HepG2 (cell line): ENCODE results near the gene NFIL3. TPM values are rescaled to one million over a fixed set of nuclear protein-coding genes. Genes with fewer than 3 reads are reported as not detected.

Experiments used
- ETV5 ChIP-seq: IDR thresholded peaks from 2 replicates; pipeline ENCODE4 v1.6.1; 2018; ENCODE audit warnings: missing biosample characterization, missing genetic modification reagents, inconsistent platforms, borderline replicate concordance
- FOXO1 ChIP-seq: sonication (generic); formaldehyde crosslinking; IDR thresholded peaks from 2 replicates; pipeline ENCODE4 v1.4.0; 2020; ENCODE audit warnings: missing genetic modification reagents
- HMG20A ChIP-seq: IDR thresholded peaks from 2 replicates; pipeline ENCODE4 v1.6.1; 2016; ENCODE audit warnings: borderline replicate concordance
- IKZF4 ChIP-seq: sonication (generic); formaldehyde crosslinking; IDR thresholded peaks from 2 replicates; pipeline ENCODE4 v1.5.1; 2020; ENCODE audit warnings: borderline replicate concordance, mild to moderate bottlenecking, low read depth, missing genetic modification reagents; ENCODE audit errors: not compliant biosample characterization
- JARID2 ChIP-seq: sonication (generic); formaldehyde crosslinking; IDR thresholded peaks from 2 replicates; pipeline ENCODE4 v1.8.1; 2023; ENCODE audit warnings: missing genetic modification reagents, inconsistent platforms; ENCODE audit not compliant: insufficient replicate concordance
- KLF9 ChIP-seq: IDR thresholded peaks from 2 replicates; pipeline ENCODE4 v1.6.1; 2016; ENCODE audit warnings: low read depth
- KMT2A ChIP-seq: sonication (generic); formaldehyde crosslinking; IDR thresholded peaks from 2 replicates; pipeline ENCODE4 v1.4.0; 2020; ENCODE audit warnings: missing genetic modification reagents
- PHF20 ChIP-seq: sonication (generic); formaldehyde crosslinking; IDR thresholded peaks from 2 replicates; pipeline ENCODE4 v1.5.0; 2020; ENCODE audit warnings: mild to moderate bottlenecking, missing genetic modification reagents
- POLR2AphosphoS5 ChIP-seq: IDR thresholded peaks from 2 replicates; pipeline ENCODE4 v1.6.1; 2012; ENCODE audit warnings: low read depth, low read length
- RBAK ChIP-seq: sonication (generic); formaldehyde crosslinking; IDR thresholded peaks from 2 replicates; pipeline ENCODE4 v1.5.1; 2020; ENCODE audit warnings: mild to moderate bottlenecking, missing genetic modification reagents
- RFX1 ChIP-seq: fragments of 450-650 bp; IDR thresholded peaks from 2 replicates; pipeline ENCODE4 v1.6.1; 2017
- RFX3 ChIP-seq: IDR thresholded peaks from 2 replicates; pipeline ENCODE4 v1.6.1; 2016; ENCODE audit warnings: missing biosample characterization, missing genetic modification reagents
- TBP ChIP-seq: sonication (generic); formaldehyde crosslinking; IDR thresholded peaks from 2 replicates; pipeline ENCODE4 v1.5.0; 2020; ENCODE audit warnings: missing genetic modification reagents
- TP53 ChIP-seq: sonication (generic); formaldehyde crosslinking; conservative IDR thresholded peaks from 2 replicates; pipeline ENCODE4 v1.4.0; 2020; ENCODE audit warnings: missing genetic modification reagents
- ZBTB3 ChIP-seq: sonication (generic); formaldehyde crosslinking; IDR thresholded peaks from 2 replicates; pipeline ENCODE4 v1.4.0; 2020; ENCODE audit warnings: low read depth, mild to moderate bottlenecking, moderate library complexity, missing genetic modification reagents, borderline replicate concordance
- ZFP1 ChIP-seq: IDR thresholded peaks from 2 replicates; pipeline ENCODE4 v1.6.1; 2016
- ZIK1 ChIP-seq: sonication (generic); formaldehyde crosslinking; IDR thresholded peaks from 2 replicates; pipeline ENCODE4 v1.5.0; 2020; ENCODE audit warnings: mild to moderate bottlenecking, low read depth, missing genetic modification reagents, borderline replicate concordance
- ZNF121 ChIP-seq: sonication (generic); formaldehyde crosslinking; IDR thresholded peaks from 2 replicates; pipeline ENCODE4 v1.5.0; 2020; ENCODE audit warnings: mild to moderate bottlenecking, missing genetic modification reagents
- ZNF207 ChIP-seq: fragments of 450-650 bp; IDR thresholded peaks from 2 replicates; pipeline ENCODE4 v1.6.1; 2016; ENCODE audit warnings: antibody characterized with exemption, borderline replicate concordance
- ZNF263 ChIP-seq: sonication (generic); formaldehyde crosslinking; IDR thresholded peaks from 2 replicates; pipeline ENCODE4 v1.4.0; 2020; ENCODE audit warnings: missing genetic modification reagents
- ZNF343 ChIP-seq: sonication (generic); formaldehyde crosslinking; IDR thresholded peaks from 2 replicates; pipeline ENCODE4 v1.4.0; 2020; ENCODE audit warnings: mild to moderate bottlenecking, missing genetic modification reagents
- ZNF354B ChIP-seq: sonication (generic); formaldehyde crosslinking; IDR thresholded peaks from 2 replicates; pipeline ENCODE4 v1.8.0; 2022; ENCODE audit warnings: mild to moderate bottlenecking, missing genetic modification reagents
- ZNF629 ChIP-seq: sonication (generic); formaldehyde crosslinking; conservative IDR thresholded peaks from 2 replicates; pipeline ENCODE4 v1.5.0; 2020; ENCODE audit warnings: missing genetic modification reagents
- ZNF678 ChIP-seq: sonication (generic); formaldehyde crosslinking; IDR thresholded peaks from 2 replicates; pipeline ENCODE4 v1.4.0; 2020; ENCODE audit warnings: mild to moderate bottlenecking, missing genetic modification reagents
- ZNF749 ChIP-seq: sonication (generic); formaldehyde crosslinking; IDR thresholded peaks from 2 replicates; pipeline ENCODE4 v1.8.0; 2022; ENCODE audit warnings: mild to moderate bottlenecking, missing genetic modification reagents, moderate library complexity, borderline replicate concordance
- ZNF792 ChIP-seq: IDR thresholded peaks from 2 replicates; pipeline ENCODE4 v1.6.1; 2016
- polyA plus RNA-seq, 8 experiments: library from polyadenylated mRNA; depleted of rRNA in 3 of 8; stranded (reverse) in 7 of 8; unstranded in 1 of 8; fragments of >200 nt; fragmentation: Illumina TruSeq in 4 of 8; extraction: Trizol in 4 of 8; gene quantifications; 2 replicates each; pipeline versions ENCODE4 v1.2.1 to v1.2.3, GENCODE V29; 2011 to 2016; ENCODE audit warnings: low read depth in 4 of 8, missing spikeins in 1 of 8, mixed read lengths in 1 of 8; ENCODE audit not compliant: insufficient read depth in 1 of 8
- total RNA-seq, 5 experiments: library from RNA; depleted of rRNA; stranded (reverse); fragments of >200 nt; fragmentation: Illumina TruSeq; extraction: Trizol; gene quantifications; 2 replicates each; pipeline ENCODE4 v1.2.3, GENCODE V29; 2016; ENCODE audit warnings: low read depth in 1 of 5
- TF ChIP-seq, protein P1 (sequence below): sonication (generic); formaldehyde crosslinking; IDR thresholded peaks from 2 replicates; pipeline ENCODE4 v1.4.0; 2020; ENCODE audit warnings: missing genetic modification reagents
- TF ChIP-seq, protein P2 (sequence below): sonication (generic); formaldehyde crosslinking; IDR thresholded peaks from 2 replicates; pipeline ENCODE4 v1.4.0; 2020; ENCODE audit warnings: mild to moderate bottlenecking, missing genetic modification reagents
- TF ChIP-seq, protein P3 (sequence below): sonication (generic); formaldehyde crosslinking; IDR thresholded peaks from 2 replicates; pipeline ENCODE4 v1.4.0; 2020; ENCODE audit warnings: mild to moderate bottlenecking, missing genetic modification reagents
- TF ChIP-seq, protein P4 (sequence below): sonication (generic); formaldehyde crosslinking; conservative IDR thresholded peaks from 2 replicates; pipeline ENCODE4 v1.8.0; 2022; ENCODE audit warnings: mild to moderate bottlenecking, moderate library complexity, missing genetic modification reagents

Gene NFIL3
- total and polyA plus RNA-seq, 2 of the 13 experiments (the other 11 are each of a cell fraction or from before 2014, with no cell fraction given): 46.6 to 54.2 TPM

DNA sequence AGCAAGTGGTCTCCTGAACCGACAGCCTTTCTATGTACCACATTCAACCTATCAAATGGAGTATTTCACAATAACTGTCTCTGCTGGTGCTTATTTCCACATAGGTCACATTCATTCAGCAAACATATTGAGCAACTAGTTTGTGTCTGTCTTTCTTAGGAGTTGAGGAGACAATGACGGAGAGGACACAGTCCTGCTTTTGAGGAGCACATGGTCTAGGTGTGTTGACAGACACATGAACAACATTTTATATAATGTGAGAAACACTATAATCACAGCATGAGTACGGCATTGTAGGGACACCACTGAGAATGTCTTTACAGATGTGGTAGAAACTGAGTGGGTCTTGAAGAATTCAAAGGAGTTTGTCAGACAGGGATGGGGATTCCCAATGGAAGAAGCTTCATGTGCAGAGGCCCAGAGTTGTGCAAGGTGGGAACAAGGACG lies 28.5 kb downstream of the NFIL3 start (continued):
- 0 out of 2 replicates have a peak, but pooled peaks have one; percentile 53 for TF ChIP-seq ZNF263 (CRISPR knock-in tag)
- no peak for TF ChIP-seq RFX1
- TF ChIP-seq ZBTB3 (CRISPR knock-in tag): no peak
- TF ChIP-seq ZNF354B (CRISPR knock-in tag): no peak
- TF ChIP-seq ZNF749 (CRISPR knock-in tag): no peak
- TF ChIP-seq ZNF207: no peak
- peak; percentile 91 for TF ChIP-seq FOXO1
- peak; percentile 95 for TF ChIP-seq HMG20A (CRISPR knock-in tag)
- TF ChIP-seq, protein P1, sequence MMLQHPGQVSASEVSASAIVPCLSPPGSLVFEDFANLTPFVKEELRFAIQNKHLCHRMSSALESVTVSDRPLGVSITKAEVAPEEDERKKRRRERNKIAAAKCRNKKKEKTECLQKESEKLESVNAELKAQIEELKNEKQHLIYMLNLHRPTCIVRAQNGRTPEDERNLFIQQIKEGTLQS (CRISPR knock-in tag): 0 out of 2 replicates have a peak, but pooled peaks have one; percentile 27
- TF ChIP-seq RFX3 (CRISPR knock-in tag): no peak
- TF ChIP-seq TBP (CRISPR knock-in tag): no peak
- TF ChIP-seq RBAK (CRISPR knock-in tag): no peak
- TF ChIP-seq ZNF678: no peak
- peak; percentile 49; the same call in 1 of the 2 replicates for TF ChIP-seq ETV5 (CRISPR knock-in tag)
- TF ChIP-seq ZNF792: peak; percentile 78
- no peak for TF ChIP-seq POLR2AphosphoS5
- 0 out of 2 replicates have a peak, but pooled peaks have one; percentile 20 for TF ChIP-seq ZNF629 (CRISPR knock-in tag)
- no peak for TF ChIP-seq TP53 (CRISPR knock-in tag)
- TF ChIP-seq KLF9 (CRISPR knock-in tag): no peak
- TF ChIP-seq, protein P2, sequence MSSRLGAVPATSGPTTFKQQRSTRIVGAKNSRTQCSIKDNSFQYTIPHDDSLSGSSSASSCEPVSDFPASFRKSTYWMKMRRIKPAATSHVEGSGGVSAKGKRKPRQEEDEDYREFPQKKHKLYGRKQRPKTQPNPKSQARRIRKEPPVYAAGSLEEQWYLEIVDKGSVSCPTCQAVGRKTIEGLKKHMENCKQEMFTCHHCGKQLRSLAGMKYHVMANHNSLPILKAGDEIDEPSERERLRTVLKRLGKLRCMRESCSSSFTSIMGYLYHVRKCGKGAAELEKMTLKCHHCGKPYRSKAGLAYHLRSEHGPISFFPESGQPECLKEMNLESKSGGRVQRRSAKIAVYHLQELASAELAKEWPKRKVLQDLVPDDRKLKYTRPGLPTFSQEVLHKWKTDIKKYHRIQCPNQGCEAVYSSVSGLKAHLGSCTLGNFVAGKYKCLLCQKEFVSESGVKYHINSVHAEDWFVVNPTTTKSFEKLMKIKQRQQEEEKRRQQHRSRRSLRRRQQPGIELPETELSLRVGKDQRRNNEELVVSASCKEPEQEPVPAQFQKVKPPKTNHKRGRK (CRISPR knock-in tag): no peak
- TF ChIP-seq ZNF343 (CRISPR knock-in tag): no peak
- no peak for TF ChIP-seq ZNF121 (CRISPR knock-in tag)
- TF ChIP-seq ZIK1: no peak
- TF ChIP-seq, protein P3, sequence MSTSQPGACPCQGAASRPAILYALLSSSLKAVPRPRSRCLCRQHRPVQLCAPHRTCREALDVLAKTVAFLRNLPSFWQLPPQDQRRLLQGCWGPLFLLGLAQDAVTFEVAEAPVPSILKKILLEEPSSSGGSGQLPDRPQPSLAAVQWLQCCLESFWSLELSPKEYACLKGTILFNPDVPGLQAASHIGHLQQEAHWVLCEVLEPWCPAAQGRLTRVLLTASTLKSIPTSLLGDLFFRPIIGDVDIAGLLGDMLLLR: no peak
- TF ChIP-seq PHF20 (CRISPR knock-in tag): no peak
- TF ChIP-seq ZFP1 (CRISPR knock-in tag): peak; percentile 92; the same call in 1 of the 2 replicates
- TF ChIP-seq JARID2 (CRISPR knock-in tag): peak; percentile 56
- TF ChIP-seq IKZF4 (CRISPR knock-in tag): no peak
- peak; percentile 31; the same call in 1 of the 2 replicates for TF ChIP-seq KMT2A (CRISPR knock-in tag)
- TF ChIP-seq, protein P4, sequence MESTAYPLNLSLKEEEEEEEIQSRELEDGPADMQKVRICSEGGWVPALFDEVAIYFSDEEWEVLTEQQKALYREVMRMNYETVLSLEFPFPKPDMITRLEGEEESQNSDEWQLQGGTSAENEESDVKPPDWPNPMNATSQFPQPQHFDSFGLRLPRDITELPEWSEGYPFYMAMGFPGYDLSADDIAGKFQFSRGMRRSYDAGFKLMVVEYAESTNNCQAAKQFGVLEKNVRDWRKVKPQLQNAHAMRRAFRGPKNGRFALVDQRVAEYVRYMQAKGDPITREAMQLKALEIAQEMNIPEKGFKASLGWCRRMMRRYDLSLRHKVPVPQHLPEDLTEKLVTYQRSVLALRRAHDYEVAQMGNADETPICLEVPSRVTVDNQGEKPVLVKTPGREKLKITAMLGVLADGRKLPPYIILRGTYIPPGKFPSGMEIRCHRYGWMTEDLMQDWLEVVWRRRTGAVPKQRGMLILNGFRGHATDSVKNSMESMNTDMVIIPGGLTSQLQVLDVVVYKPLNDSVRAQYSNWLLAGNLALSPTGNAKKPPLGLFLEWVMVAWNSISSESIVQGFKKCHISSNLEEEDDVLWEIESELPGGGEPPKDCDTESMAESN (CRISPR knock-in tag): 0 out of 2 replicates have a peak, but pooled peaks have one; percentile 57
